HepG2 (cell line): ENCODE results near the gene GPS1. TPM values are rescaled to one million over a fixed set of nuclear protein-coding genes. Genes with fewer than 3 reads are reported as not detected.

Experiments
- FOXP1 ChIP-seq, 2 experiments: fragments of 450-650 bp in 1 of 2; IDR thresholded peaks; 2 replicates each; pipeline ENCODE4 v1.6.1; 2017 to 2018; ENCODE audit warnings: antibody characterized with exemption in 1 of 2
- GZF1 ChIP-seq: sonication (generic); formaldehyde crosslinking; IDR thresholded peaks from 2 replicates; pipeline ENCODE4 v1.5.1; 2020; ENCODE audit warnings: mild to moderate bottlenecking, missing genetic modification reagents
- MAFK ChIP-seq, 2 experiments: IDR thresholded peaks in 1 of 2; conservative IDR thresholded peaks in 1 of 2; 2 replicates each; pipeline ENCODE4 v1.6.1; 2011; ENCODE audit warnings: improper control_type of control experiment in 2 of 2, low read length in 2 of 2
- MYC ChIP-seq: sonication (generic); formaldehyde crosslinking; IDR thresholded peaks from 2 replicates; pipeline ENCODE4 v1.9.0; 2021; ENCODE audit warnings: missing genetic modification reagents, borderline replicate concordance
- PHF8 ChIP-seq: sonication (generic); formaldehyde crosslinking; IDR thresholded peaks from 2 replicates; pipeline ENCODE4 v1.5.0; 2020; ENCODE audit warnings: missing genetic modification reagents
- RCOR2 ChIP-seq: IDR thresholded peaks from 2 replicates; pipeline ENCODE4 v1.6.1; 2016; ENCODE audit warnings: missing biosample characterization, missing genetic modification reagents
- ZBTB42 ChIP-seq: sonication (generic); formaldehyde crosslinking; IDR thresholded peaks from 2 replicates; pipeline ENCODE4 v1.5.0; 2020; ENCODE audit warnings: mild to moderate bottlenecking, missing genetic modification reagents
- ZFP36 ChIP-seq: fragments of 150-350 bp; IDR thresholded peaks from 2 replicates; pipeline ENCODE4 v1.6.1; 2018; ENCODE audit warnings: borderline replicate concordance, low read length, low read depth; ENCODE audit not compliant: partially characterized antibody
- ZNF30 ChIP-seq: sonication (generic); formaldehyde crosslinking; IDR thresholded peaks from 2 replicates; pipeline ENCODE4 v1.5.0; 2020; ENCODE audit warnings: mild to moderate bottlenecking, missing genetic modification reagents
- ZNF605 ChIP-seq: sonication (generic); formaldehyde crosslinking; IDR thresholded peaks from 2 replicates; pipeline ENCODE4 v1.8.0; 2022; ENCODE audit warnings: mild to moderate bottlenecking, missing genetic modification reagents
- polyA plus RNA-seq, 8 experiments: library from polyadenylated mRNA; depleted of rRNA in 3 of 8; stranded (reverse) in 7 of 8; unstranded in 1 of 8; fragments of >200 nt; fragmentation: Illumina TruSeq in 4 of 8; extraction: Trizol in 4 of 8; gene quantifications; 2 replicates each; pipeline versions ENCODE4 v1.2.1 to v1.2.3, GENCODE V29; 2011 to 2016; ENCODE audit warnings: low read depth in 4 of 8, missing spikeins in 1 of 8, mixed read lengths in 1 of 8; ENCODE audit not compliant: insufficient read depth in 1 of 8
- total RNA-seq, 5 experiments: library from RNA; depleted of rRNA; stranded (reverse); fragments of >200 nt; fragmentation: Illumina TruSeq; extraction: Trizol; gene quantifications; 2 replicates each; pipeline ENCODE4 v1.2.3, GENCODE V29; 2016; ENCODE audit warnings: low read depth in 1 of 5
- TF ChIP-seq, protein P1 (sequence below): sonication (generic); formaldehyde crosslinking; IDR thresholded peaks from 2 replicates; pipeline ENCODE4 v1.4.0; 2020; ENCODE audit warnings: low read depth, missing genetic modification reagents
- TF ChIP-seq, protein P2 (sequence below): sonication (generic); formaldehyde crosslinking; conservative IDR thresholded peaks from 2 replicates; pipeline ENCODE4 v1.8.0; 2022; ENCODE audit warnings: low read depth, missing genetic modification reagents
- TF ChIP-seq, protein P3 (sequence below): sonication (generic); formaldehyde crosslinking; IDR thresholded peaks from 2 replicates; pipeline ENCODE4 v1.4.0; 2020; ENCODE audit warnings: missing genetic modification reagents

Gene GPS1
- total and polyA plus RNA-seq, 2 of the 13 experiments (the other 11 are each of a cell fraction or from before 2014, with no cell fraction given) = 124 to 128 TPM

DNA sequence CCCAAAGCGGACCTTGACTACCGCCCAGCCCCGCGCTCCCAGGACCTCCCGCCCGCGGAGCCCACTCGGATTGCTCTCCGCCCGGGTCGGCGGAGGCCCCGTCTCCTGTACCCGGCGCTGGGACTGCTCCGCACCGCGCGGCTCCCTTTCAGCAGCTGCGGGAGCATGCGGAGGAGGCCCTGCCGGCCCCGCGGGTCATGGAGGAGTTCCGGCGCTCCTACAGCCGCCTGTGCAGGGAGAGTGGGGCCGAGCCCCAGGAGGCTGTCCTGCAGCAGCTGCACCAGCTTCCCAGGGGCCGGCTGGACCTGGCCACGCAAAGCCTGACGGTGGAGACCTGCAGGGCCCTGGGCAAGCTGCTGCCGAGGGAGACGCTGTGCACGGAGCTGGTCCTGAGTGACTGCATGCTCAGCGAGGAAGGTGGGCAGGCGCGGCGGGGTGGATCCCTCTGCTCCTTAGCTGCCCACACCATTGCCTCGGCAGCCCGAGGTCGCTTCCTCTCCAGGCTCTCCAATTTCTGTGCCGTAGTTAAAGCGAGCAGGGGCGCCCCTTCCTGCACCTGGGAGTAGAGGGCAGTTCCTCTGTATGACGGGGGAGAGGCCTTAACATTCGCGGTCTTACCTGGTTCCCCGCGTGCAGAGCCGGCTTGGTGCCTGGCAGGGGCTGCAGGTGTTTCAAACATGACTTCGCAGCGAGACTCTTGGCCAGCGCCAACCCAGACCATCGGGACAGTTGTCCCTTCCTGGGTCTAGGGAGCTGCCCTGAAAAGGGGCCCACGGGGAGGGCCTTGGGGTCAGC is 28.1 kb upstream of the GPS1 start (continued):
- no peak for TF ChIP-seq MAFK (conservative IDR thresholded peaks at IDR 0.05 in 1 of 2, IDR thresholded peaks at IDR 0.05 in 1 of 2; ENCODE audit: low read length in 2 of 2)
- no peak for TF ChIP-seq FOXP1 (IDR thresholded peaks at IDR 0.05)
- TF ChIP-seq FOXP1 (CRISPR knock-in tag; IDR thresholded peaks at IDR 0.05) = no peak
- TF ChIP-seq ZBTB42 = no peak
- TF ChIP-seq ZFP36 = no peak
- TF ChIP-seq, protein P1, sequence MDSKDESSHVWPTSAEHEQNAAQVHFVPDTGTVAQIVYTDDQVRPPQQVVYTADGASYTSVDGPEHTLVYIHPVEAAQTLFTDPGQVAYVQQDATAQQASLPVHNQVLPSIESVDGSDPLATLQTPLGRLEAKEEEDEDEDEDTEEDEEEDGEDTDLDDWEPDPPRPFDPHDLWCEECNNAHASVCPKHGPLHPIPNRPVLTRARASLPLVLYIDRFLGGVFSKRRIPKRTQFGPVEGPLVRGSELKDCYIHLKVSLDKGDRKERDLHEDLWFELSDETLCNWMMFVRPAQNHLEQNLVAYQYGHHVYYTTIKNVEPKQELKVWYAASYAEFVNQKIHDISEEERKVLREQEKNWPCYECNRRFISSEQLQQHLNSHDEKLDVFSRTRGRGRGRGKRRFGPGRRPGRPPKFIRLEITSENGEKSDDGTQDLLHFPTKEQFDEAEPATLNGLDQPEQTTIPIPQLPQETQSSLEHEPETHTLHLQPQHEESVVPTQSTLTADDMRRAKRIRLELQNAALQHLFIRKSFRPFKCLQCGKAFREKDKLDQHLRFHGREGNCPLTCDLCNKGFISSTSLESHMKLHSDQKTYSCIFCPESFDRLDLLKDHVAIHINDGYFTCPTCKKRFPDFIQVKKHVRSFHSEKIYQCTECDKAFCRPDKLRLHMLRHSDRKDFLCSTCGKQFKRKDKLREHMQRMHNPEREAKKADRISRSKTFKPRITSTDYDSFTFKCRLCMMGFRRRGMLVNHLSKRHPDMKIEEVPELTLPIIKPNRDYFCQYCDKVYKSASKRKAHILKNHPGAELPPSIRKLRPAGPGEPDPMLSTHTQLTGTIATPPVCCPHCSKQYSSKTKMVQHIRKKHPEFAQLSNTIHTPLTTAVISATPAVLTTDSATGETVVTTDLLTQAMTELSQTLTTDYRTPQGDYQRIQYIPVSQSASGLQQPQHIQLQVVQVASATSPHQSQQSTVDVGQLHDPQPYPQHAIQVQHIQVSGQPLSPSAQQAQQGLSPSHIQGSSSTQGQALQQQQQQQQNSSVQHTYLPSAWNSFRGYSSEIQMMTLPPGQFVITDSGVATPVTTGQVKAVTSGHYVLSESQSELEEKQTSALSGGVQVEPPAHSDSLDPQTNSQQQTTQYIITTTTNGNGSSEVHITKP = no peak
- TF ChIP-seq ZNF605 (CRISPR knock-in tag) = 0 out of 2 replicates have a peak, but pooled peaks have one; percentile 61
- TF ChIP-seq RCOR2 = no peak
- TF ChIP-seq ZNF30 (CRISPR knock-in tag) = no peak
- TF ChIP-seq, protein P2, sequence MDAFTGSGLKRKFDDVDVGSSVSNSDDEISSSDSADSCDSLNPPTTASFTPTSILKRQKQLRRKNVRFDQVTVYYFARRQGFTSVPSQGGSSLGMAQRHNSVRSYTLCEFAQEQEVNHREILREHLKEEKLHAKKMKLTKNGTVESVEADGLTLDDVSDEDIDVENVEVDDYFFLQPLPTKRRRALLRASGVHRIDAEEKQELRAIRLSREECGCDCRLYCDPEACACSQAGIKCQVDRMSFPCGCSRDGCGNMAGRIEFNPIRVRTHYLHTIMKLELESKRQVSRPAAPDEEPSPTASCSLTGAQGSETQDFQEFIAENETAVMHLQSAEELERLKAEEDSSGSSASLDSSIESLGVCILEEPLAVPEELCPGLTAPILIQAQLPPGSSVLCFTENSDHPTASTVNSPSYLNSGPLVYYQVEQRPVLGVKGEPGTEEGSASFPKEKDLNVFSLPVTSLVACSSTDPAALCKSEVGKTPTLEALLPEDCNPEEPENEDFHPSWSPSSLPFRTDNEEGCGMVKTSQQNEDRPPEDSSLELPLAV = no peak
- TF ChIP-seq, protein P3, sequence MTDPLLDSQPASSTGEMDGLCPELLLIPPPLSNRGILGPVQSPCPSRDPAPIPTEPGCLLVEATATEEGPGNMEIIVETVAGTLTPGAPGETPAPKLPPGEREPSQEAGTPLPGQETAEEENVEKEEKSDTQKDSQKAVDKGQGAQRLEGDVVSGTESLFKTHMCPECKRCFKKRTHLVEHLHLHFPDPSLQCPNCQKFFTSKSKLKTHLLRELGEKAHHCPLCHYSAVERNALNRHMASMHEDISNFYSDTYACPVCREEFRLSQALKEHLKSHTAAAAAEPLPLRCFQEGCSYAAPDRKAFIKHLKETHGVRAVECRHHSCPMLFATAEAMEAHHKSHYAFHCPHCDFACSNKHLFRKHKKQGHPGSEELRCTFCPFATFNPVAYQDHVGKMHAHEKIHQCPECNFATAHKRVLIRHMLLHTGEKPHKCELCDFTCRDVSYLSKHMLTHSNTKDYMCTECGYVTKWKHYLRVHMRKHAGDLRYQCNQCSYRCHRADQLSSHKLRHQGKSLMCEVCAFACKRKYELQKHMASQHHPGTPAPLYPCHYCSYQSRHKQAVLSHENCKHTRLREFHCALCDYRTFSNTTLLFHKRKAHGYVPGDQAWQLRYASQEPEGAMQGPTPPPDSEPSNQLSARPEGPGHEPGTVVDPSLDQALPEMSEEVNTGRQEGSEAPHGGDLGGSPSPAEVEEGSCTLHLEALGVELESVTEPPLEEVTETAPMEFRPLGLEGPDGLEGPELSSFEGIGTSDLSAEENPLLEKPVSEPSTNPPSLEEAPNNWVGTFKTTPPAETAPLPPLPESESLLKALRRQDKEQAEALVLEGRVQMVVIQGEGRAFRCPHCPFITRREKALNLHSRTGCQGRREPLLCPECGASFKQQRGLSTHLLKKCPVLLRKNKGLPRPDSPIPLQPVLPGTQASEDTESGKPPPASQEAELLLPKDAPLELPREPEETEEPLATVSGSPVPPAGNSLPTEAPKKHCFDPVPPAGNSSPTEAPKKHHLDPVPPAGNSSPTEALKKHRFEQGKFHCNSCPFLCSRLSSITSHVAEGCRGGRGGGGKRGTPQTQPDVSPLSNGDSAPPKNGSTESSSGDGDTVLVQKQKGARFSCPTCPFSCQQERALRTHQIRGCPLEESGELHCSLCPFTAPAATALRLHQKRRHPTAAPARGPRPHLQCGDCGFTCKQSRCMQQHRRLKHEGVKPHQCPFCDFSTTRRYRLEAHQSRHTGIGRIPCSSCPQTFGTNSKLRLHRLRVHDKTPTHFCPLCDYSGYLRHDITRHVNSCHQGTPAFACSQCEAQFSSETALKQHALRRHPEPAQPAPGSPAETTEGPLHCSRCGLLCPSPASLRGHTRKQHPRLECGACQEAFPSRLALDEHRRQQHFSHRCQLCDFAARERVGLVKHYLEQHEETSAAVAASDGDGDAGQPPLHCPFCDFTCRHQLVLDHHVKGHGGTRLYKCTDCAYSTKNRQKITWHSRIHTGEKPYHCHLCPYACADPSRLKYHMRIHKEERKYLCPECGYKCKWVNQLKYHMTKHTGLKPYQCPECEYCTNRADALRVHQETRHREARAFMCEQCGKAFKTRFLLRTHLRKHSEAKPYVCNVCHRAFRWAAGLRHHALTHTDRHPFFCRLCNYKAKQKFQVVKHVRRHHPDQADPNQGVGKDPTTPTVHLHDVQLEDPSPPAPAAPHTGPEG (CRISPR knock-in tag) = 0 out of 2 replicates have a peak, but pooled peaks have one; percentile 53
- peak; percentile 45; the same call in 1 of the 2 replicates for TF ChIP-seq MYC (CRISPR knock-in tag)
- 0 out of 2 replicates have a peak, but pooled peaks have one; percentile 72 for TF ChIP-seq GZF1 (CRISPR knock-in tag)
- TF ChIP-seq PHF8 = peak; percentile 74
